ENCODE results near the gene GSTO2.

GRCh38 chr10:104264783-104265182 is 4.2 kb upstream of the GSTO2 start:
- TF ChIP-seq CTCF (conservative IDR thresholded peaks at IDR 0.05 in 1 of 2, IDR thresholded peaks at IDR 0.05 in 1 of 2; ENCODE audit: extremely low read depth in 1 of 2, insufficient read depth in 1 of 2, low read depth in 1 of 2, low read length in 2 of 2) (no peak), EZH2 (IDR thresholded peaks at IDR 0.05; ENCODE audit: borderline replicate concordance, low read length) (no peak)
